Left hindlimb (tissue), 1 donor: ENCODE data around the gene PDCD4.
"Not testable (repeated sequence)": the region's sequence is repeated elsewhere in the genome, so short reads cannot be mapped to it uniquely, and the experiment has no call there.

Experiments
- DNase-seq: peaks from one replicate; pipeline ENCODE4 v3.0.0-alpha.2; 2018

PDCD4 gene

DNA sequence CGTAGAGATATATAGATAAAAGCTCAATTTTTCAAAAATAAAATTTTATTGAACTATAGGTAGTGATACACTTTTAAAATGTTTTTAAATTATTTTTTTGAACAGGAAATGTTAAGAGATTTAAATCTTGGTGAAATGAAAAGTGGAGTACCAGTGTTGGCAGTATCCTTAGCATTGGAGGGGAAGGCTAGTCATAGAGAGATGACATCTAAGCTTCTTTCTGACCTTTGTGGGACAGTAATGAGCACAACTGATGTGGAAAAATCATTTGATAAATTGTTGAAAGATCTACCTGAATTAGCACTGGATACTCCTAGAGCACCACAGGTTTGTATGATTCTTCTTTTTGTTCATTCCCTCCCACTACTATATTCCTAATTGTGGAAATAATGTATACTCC is 15.8 kb downstream of the PDCD4 start:
- DNase-seq: no peak

DNA sequence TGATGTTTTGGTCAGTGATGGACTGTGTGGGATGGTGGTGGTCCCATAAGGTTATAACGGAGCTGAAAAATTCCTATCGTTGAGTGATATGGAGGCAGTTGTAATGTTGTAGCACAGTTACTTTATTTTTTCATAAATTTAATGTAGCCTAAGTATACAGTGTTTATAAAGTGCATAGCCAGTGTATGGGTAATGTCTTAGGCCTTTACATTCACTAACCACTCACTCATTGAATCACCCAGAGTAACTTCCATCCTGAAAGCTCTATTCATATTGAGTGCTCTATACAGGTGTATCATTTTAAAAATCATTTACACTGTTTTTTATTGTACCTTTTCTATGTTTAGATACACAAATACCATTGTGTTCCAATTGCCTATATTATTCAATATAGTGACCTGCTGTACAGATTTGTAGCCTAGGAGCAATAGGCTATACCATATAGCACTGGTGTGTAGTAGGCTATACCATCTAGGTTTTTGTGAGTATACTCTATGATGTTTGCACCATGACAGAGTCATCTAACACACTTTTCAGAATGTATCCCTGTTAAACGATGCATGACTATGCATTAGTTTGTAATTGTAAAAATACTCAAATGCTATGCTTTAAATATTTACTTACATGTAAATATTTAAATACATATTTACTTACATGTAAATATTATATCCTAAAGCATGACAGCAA is 21.0 kb downstream of the PDCD4 start:
- DNase-seq: no peak

DNA sequence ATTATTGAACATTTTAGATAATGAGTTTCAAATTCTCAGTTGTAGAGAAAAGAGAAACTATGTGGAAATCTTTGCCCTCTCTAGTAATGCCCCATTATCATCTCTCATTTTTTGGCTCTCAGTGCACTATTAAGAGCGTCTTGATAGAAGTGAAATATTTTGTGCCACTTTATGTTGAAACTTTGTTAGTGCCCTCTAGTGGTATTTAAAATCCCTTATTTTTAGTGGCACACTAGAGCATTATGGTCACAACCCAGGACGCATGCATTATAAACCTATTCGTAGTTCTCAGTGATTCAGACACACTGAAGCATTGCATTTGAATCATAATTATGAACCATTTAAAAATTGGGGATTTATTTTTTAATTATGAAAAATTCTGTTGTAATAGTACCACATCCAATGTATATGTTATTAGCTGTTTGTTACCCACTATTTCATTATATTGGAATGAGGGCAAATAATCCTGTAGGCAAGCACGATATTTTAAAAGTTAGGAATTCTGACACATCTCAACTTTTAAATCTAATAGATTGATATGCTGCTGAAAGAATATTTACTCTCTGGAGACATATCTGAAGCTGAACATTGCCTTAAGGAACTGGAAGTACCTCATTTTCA is 21.9 kb downstream of the PDCD4 start:
- no peak for DNase-seq

DNA sequence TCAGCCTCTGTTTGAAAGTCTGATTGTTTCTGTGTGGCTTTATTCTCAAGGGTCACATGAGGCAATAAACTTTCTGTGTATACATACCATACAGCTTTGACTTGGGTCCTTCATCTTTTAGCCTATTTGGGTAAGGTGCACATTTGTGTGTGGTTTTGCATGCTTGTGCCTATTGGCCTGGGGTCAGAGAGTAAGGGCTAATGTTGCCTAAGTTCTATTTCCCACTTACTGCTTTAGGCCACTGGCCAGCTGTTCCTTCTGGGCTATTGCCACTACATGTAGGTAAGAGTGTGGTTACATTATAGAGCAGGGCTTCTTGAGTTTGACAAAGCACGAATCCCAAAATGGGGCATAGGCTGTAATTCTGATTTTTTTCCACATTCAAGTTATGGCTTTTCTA is 25.5 kb downstream of the PDCD4 start:
- no peak for DNase-seq

DNA sequence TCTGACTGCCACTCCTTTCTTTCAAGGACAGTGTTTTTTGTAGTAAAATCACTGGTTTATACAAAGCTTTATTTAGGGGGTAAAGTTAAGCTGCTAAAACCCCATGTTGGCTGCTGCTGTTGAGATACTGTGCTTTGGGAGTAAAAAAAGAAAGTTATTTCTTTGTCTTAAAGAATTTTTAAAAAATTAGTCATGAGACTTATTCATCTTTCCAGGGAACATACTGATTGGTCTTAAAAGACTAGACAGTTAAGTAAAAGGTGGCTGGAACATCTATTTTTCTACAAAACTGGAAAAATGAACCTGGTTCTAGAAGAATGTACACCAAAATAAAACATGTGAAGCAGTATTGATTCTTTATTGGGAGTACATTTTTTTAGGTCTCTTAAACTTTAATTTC is 26.7 kb downstream of the PDCD4 start:
- no peak for DNase-seq

DNA sequence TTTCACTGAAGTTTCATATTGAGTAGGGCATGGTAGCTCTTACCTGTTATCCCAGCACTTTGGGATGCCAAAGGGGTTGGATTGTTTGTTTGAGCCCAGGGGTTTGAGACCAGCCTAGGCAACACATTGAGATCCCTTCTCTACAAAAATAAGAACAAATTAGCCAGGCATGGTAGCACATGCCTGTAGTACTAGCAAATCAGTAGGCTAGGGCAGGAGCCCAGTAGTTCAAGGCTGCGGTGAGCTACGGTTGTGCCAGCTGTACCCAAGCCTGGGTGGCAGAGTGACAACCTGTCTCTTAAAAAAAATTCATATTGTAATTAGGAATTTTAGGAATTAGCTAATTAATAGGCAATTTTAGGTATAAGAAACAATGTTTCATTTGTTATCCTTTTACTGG is 29.3 kb downstream of the PDCD4 start:
- no peak for DNase-seq

DNA sequence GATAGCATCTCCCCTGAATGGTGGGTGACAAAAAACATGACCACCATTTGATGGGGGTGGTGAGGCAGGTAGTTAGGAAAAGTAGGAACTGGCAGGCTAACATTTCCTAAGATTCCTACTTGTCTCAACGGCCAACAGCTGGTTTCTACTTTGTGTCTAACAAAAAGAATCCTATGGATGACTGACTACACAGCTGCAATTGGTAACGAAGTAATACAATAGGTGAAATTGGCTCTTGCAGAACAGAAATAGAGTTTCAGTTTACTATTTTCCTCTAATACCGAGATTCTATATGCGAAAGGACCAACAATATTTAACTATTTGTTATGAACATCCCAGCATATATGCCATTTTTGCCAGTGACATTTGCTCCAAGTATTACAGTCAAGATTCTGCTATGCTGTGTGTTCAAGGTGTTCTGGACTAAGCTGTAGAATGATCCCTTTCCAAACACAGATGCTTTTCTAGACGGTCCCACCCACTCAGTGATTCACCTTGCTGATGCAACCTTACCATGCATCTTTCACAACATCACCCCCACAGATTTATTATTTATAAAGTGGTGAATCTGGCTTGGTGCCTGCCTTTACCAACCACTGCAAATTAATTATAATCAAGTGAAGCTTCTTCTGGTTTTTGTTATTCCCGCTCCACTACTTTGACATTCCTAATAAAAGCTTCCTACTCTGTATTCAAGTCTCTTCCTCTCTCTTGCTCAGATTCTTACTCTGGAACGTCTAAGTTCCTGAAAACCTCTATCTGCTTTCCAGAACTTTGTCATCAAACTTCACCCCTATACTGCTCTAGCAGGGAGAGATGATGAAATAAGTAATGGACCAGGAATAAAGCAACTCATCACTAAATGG is 30.5 kb downstream of the PDCD4 start:
- no peak for DNase-seq

DNA sequence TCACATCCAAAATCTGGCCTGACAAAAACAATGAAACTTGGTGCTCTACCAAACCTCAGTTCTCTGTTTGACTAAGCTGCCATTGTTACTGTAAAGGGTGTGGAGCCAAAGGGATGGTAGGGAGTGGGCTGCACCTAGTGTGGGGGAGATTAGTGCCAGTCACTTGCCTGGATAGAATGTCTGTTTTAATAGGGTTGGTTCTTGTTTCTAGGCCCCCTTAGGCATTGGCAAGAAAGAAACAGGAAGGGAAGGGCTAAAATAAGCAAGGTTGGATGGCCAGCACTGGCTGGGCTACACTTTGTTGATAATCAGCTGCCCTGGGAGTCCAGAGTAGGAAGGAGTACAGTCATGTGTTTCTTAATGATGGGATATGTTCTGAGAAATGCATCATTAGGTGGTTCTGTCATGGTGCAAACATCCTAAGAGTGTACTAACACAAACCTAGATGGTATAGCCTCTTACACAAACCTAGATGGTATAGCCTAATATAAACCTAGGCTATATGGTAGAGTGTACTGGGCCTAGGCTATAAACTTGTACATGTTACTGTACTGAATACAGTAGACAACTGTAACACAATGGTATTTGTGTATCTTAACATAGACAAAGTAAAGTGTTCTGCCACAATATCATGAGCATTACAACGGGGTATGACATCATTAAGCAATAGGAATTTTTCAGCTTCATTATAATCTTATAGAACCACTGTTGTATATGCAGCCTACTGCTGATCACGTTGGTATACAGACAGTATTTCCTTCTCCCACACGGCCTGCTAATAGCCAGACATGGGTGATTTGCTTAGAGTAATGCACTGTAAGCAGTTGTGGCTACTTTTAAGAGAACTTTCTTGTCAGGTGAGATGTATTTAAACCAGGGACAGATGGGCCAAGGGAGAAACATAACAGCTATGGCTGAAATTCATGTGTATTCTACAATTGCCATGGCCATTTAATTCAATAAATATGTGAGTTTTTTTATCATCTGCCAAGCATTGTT is 31.9 kb downstream of the PDCD4 start:
- no peak for DNase-seq

DNA sequence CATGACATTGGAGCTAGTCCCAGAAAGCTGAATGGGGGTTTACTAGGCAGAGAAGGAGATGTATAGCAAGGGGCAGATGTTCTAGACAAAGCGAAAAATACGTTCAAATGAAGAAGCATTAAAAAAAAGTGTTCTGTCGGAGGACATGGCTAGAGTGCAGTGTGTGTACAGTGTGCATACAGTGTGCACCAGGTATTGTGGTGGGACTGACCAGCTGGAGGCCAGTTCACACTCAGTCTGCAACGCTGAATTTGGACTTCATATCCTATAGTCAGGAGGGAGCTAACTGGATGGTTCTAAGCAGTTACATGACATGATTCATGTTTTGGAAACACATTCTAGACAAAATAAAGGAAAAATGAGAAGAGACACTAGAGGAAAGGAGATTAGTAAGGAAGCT is 38.4 kb downstream of the PDCD4 start:
- DNase-seq: no peak

DNA sequence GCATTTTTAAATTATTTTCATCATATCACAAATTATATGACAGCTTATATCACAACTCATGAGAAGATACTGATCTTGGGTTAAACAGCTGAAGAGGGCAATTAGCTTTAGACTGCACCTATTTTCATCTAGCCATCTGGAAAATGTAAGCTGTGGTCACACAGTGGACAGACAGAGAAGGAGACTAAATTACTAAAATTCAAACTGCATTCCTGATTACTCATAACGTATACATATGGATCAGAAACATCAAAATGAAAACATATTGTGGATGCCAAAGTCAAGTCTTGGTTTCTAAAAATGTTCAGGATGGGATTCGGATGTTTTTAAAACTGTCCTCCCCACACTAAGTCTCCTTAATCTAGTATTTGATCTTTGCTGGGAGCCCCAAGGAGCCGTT is 40.6 kb downstream of the PDCD4 start:
- DNase-seq: no peak

DNA sequence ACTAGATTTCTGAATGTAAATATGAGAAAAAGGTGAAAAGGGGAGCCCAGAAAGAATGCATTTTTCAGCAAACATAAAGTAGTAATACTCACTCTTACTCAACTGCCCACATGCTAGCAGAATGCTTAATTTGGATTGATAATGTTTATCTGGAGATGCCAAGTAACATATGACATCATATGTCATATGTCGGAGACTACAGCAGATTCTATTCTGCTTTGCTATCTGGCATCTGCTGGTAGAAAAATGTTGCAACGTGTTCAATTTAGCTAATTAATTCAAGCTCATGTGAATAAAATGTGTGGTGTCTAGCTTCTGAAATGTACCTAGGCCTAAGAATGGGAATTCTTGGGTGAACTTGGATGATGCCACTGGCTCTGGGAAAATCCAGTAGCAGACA is 42.7 kb downstream of the PDCD4 start:
- no peak for DNase-seq

DNA sequence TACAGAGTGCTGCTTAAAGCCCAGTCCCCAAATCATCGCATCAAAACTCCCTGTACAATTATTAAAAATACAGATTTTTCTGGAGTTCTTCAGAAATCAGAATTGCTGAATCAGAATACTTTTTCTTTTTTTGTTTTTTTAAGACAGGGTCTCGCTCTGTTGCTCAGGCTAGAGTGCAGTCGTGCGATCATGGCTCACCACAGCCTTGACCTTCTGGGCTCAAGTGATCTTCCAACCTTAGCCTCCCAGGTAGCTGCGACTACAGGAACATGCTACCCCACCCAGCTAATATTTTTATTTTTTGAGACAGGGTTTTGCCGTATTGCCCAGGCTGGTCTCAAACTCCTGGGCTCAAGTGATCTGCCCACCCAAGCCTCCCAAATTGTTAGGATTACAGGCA is 43.3 kb downstream of the PDCD4 start:
- DNase-seq: no peak

DNA sequence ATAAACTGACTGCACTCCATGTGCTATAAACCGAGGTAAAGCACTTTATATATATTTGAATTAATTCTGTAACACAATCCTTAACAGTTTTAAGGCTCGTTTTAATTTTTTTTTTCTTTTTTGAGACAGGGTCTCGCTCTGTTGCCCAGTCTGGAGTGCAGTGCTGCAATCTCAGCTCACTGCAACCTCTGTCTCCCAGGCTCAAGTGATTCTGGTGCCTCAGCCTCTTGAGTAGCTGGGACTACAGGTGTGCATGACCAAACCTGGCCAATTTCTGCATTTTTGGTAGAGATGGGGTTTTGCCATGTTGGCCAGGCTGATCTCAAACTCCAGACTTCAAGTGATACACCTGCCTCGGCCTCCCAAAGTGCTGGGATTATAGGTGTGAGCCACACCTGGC is 43.9 kb downstream of the PDCD4 start:
- DNase-seq: not testable (repeated sequence)

DNA sequence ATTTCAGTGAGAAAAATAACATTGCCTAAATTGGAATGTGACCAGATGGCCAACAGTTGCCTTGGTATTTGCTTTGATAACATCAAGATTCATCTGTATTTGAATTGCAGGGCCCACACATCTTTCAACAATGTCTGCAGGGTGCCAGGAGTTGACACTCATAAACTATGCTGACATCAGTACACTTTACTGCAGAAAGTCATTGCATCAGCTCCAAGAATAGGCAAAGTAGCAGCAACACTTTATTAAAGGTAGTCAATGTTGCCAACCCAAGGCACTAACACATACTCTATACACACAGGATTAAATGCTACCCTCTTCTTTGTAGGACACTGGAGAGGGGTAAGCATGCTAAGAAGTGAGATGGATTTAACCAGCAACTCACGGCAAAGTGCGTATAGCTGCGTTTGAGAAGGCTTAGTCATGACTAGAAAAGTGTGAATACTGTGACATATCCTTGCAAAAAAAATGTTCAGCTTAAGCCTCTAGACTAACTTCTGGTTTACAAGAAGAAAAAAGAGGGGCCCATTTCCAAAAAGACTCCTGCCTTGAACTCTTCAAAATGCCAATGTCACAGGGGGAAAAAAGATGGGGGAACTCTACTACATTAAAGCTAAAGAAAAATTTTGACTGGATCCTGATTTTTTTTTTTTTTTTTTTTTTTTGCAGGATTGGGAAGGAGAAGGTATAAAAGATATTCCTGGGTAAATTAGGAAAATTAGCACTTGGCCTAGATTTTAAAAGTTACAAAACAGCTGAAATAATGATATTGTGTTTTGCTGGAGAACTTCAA is 45.0 kb downstream of the PDCD4 start:
- no peak for DNase-seq

DNA sequence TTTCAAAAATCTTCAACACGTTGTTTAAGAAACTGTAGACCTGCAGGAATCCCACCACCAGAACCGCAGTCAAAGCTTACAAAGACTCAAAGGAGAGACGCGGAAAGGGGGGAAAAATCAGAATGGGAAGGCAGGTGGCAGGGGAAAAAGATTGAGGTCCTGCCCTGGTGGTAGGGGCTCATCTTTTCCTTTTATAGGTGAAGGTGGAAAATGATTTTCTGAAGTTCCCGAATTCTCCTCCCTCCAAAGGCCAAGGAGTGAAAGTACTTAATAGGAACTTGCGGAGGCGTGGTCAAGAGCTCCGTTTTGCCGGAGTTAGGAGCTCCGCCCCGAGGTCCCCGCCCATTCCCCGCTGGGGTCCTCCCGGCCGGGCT is 46.5 kb downstream of the PDCD4 start:
- DNase-seq: no peak

DNA sequence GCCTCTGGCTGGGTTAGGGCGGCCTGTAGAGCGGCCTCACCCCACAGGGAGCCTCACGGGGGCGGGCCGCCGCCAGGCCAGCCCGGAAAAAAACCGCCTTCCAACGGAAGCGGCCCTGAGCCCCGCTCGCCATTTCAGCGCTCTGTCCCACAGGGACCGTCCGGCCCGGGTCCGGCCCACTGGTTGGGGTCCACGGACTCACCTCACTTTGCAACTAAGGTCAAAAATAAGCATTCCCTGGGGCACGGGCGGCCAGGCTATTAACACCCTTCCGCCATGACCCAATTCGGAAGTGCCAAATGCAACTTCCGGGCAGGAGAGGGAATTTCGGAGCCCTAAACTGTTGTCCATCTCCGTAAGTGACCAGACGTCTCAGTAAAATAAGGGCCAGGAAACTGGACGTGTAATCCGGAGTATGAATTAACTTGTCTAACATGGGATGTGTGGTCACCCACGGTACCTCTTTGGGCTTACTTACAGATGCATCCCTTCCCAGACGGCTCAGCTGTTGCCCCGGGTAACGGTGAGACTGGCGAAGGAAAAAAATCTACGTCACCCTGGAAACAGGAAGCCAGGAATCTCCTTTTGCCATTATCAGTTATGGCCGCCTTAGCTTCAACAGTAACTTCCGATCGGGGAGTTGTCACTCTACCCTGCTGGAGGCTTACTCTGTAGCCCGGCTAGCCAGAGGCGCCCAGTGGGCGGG is 47.1 kb downstream of the PDCD4 start, which contains the start of gene BBIP1:
BBIP1 (minus strand) TSS at position 538 of the 706 bp plus-strand sequence. CDS start 1,023 bp downstream, outside the sequence.
- peak; percentile 100 for DNase-seq

DNA sequence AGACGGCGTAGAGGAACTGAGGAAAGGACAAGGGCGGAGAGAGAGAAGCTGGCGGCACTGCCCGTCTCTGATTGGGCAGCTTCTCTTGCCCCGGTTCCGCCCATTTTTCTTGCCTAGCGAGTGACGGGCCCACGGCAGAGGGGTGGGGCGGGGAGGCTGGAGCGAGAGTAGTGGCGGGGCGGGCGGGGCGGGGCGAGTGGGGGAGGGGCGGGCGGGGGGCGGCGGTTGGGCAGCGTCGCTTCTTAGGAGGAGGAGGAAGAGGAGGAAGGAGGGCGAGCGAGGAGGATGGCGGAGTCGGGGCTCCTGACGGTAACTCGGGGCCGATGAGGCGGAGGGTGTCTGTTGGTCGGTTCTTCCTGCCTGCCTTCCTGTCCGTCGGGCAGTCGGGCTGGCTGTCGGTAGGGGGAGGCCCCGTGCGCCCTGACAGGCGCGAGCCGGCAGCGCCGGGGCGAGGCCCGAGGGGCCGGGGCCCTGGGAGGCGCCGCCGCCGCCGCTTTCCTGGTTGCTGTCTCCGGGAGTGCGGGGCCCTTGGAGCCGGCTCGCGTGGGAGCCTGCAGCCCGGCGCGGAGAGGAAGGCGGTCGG is 47.7 kb downstream of the PDCD4 start, which contains the start of gene SHOC2:
SHOC2 (plus strand) TSS at position 256 of the 583 bp plus-strand sequence. CDS start 44,755 bp downstream, outside the sequence.
- no peak for DNase-seq

DNA sequence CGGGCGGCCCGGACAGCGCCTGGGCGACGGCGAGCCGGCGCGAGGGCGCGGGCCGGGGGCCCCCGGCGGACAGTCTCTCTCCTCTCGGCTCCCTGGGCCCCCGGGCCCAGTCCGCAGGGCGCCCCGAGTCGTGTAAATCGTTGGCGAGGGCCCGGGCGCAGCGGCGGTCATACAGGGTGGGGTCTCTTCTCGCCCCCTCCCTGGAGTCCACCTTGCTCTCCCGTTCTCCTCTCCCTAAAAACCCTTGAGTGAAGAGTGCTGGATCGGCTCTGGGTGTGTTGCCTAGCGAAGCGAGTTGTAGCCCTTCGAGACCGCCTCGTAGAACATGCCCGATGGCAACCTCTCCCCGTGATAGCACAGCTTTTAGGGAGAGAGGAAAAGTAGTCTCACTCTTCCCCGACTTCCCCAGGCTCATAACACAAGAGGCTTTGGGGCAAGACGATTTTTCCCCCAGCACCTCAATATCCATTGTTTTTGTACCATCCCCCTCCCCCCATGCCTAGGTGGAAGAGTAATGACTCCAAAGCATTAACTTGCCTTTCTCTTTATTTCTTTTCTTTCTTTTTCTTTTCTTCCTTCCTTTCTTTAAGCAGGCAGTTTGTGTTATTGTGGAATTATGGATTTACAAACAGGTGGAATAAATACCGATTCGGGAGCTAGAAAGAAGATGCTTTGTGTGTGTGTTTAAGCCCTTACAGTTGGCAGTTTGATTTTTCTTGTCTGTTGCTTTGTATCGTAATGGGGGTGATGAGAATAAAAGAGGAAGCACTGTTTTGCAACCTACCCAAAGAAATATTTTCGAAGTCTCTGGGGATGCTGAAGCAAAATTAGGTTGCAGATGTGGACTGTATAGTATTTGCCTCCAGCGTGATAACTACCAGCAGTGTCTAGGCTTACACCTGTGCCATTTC is 48.5 kb downstream of the PDCD4 start:
- DNase-seq: peak; percentile 68

DNA sequence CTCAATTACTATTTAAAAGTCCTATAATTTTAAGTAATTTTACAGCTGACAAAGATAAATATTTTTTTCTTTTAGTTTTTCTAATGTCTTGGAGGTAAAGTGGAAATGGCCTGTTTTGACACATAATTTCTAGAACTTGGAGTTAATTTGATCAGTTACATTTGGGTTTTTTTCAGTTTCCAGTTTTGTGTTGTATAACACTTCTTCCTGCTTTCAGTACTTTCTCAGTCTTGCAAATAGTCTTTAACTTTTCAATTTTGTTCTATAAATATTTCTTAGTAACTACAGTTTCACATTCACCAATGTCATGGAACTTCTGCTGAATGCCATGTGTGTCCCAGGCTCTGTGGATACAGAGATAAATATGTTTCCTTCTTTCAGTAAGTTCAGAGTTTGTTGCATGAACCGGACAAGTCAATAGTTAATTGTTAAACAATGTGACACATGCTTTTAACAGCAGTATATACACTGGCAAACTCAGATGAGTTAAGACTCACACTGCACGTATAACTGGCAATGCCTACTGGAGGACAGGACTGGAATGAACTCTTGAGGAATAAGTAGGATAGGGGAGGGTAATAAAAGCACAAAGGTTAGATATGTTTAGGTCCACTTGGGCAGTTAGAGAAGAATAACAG is 52.2 kb downstream of the PDCD4 start:
- DNase-seq: no peak
